ENCODE measurements around the gene RFX2.
"Not testable (repeated sequence)": the region's sequence is repeated elsewhere in the genome, so short reads cannot be mapped to it uniquely, and the experiment has no call there.

Gene RFX2

GRCh38 chr19:6110360-6110977 is at the start of gene RFX2:
Gene RFX2, minus strand, starts transcription at chr19:6110500. Its CDS starts 63,004 bp downstream, at chr19:6047496.
- peak; percentile 98 for DNase-seq (ENCODE audit: low spot score)

GRCh38 chr19:6156033-6156432 is 45.7 kb upstream of the RFX2 start:
- no peak for DNase-seq (ENCODE audit: low spot score)

GRCh38 chr19:6150289-6150688 is 40.0 kb upstream of the RFX2 start:
- peak; percentile 48 for DNase-seq (ENCODE audit: low spot score)

- DNase-seq (ENCODE audit: low spot score), result no peak
Observed at GRCh38 chr19:6141217-6141616, 30.9 kb upstream of the RFX2 start.

GRCh38 chr19:6138511-6138910 is 28.2 kb upstream of the RFX2 start:
- no peak for DNase-seq (ENCODE audit: low spot score)

- DNase-seq (ENCODE audit: low spot score), result no peak
Observed at GRCh38 chr19:6138066-6138465, 27.8 kb upstream of the RFX2 start.

- no peak for DNase-seq (ENCODE audit: low spot score)
Observed at GRCh38 chr19:6133231-6133630, 22.9 kb upstream of the RFX2 start.

GRCh38 chr19:6132482-6132881 is 22.2 kb upstream of the RFX2 start:
- DNase-seq (ENCODE audit: low spot score), result no peak

- DNase-seq (ENCODE audit: low spot score), result no peak
Observed at GRCh38 chr19:6127716-6128335, 17.5 kb upstream of the RFX2 start.

- DNase-seq (ENCODE audit: low spot score), result peak; percentile 47
Observed at GRCh38 chr19:6126335-6126974, 16.2 kb upstream of the RFX2 start.

- peak; percentile 67 for DNase-seq (ENCODE audit: low spot score)
Observed at GRCh38 chr19:6125571-6125989, 15.3 kb upstream of the RFX2 start.

- no peak for DNase-seq (ENCODE audit: low spot score)
Observed at GRCh38 chr19:6119031-6119430, 8.7 kb upstream of the RFX2 start.

- DNase-seq (ENCODE audit: low spot score), result no peak
Observed at GRCh38 chr19:6118043-6118442, 7.7 kb upstream of the RFX2 start.

GRCh38 chr19:6117534-6117933 is 7.2 kb upstream of the RFX2 start:
- no peak for DNase-seq (ENCODE audit: low spot score)

- no peak for DNase-seq (ENCODE audit: low spot score)
Observed at GRCh38 chr19:6116749-6117430, 6.6 kb upstream of the RFX2 start.

- DNase-seq (ENCODE audit: low spot score), result no peak
Observed at GRCh38 chr19:6115992-6116391, 5.7 kb upstream of the RFX2 start.

GRCh38 chr19:6113616-6114188 is 3.4 kb upstream of the RFX2 start:
- no peak for DNase-seq (ENCODE audit: low spot score)

- DNase-seq (ENCODE audit: low spot score), result no peak
Observed at GRCh38 chr19:6109947-6110346, 353 bp downstream of the RFX2 start.

- peak; percentile 61 for DNase-seq (ENCODE audit: low spot score)
Observed at GRCh38 chr19:6108721-6109633, 1.3 kb downstream of the RFX2 start.

GRCh38 chr19:6106643-6107294 is 3.5 kb downstream of the RFX2 start:
- not testable (repeated sequence) for DNase-seq (ENCODE audit: low spot score)

GRCh38 chr19:6105444-6105843 is 4.9 kb downstream of the RFX2 start:
- DNase-seq (ENCODE audit: low spot score), result no peak

Measured in hepatic stellate cell (primary cell).